Activated naive CD4-positive, alpha-beta T cell treated with anti-CD3 and anti-CD28 coated beads, Interleukin-2, amount 50 U/mL, for 72 hours (primary cell): ENCODE measurements around the gene MOCS3. TPM values are rescaled to one million over a fixed set of nuclear protein-coding genes. Genes with fewer than 3 reads are reported as not detected.

Experiments
- ATAC-seq, 2 donors: fragments of 150-1000 bp; cut with Tn5 transposase; 2 replicates each; pipeline ENCODE4 v1.10.0; 2021; ENCODE audit warnings: mild to moderate bottlenecking in 2 of 2, moderate library complexity in 2 of 2
- DNase-seq, 2 donors: peaks; one replicate each; pipeline ENCODE4 v3.0.0; 2021 to 2022; ENCODE audit warnings: low spot score in 2 of 2
- H3K27ac Mint-ChIP-seq, 2 donors: one replicate each; pipeline ENCODE4 v1.8.0; 2022; ENCODE audit warnings: mild to moderate bottlenecking in 2 of 2, mixed read lengths in 2 of 2
- H3K36me3 Mint-ChIP-seq, 2 donors: one replicate each; pipeline ENCODE4 v1.8.0; 2022; ENCODE audit warnings: mixed read lengths in 2 of 2
- H3K9me3 Mint-ChIP-seq, 2 donors: one replicate each; pipeline ENCODE4 v1.8.0; 2022; ENCODE audit warnings: mixed read lengths in 2 of 2
- total RNA-seq, 2 donors: library from RNA; stranded (reverse); gene quantifications; one replicate each; pipeline ENCODE4 v1.2.3, GENCODE V29; 2022

MOCS3 gene
- total RNA-seq, 2 donors from 2014 or later = 2.4 to 4.3 TPM

DNA sequence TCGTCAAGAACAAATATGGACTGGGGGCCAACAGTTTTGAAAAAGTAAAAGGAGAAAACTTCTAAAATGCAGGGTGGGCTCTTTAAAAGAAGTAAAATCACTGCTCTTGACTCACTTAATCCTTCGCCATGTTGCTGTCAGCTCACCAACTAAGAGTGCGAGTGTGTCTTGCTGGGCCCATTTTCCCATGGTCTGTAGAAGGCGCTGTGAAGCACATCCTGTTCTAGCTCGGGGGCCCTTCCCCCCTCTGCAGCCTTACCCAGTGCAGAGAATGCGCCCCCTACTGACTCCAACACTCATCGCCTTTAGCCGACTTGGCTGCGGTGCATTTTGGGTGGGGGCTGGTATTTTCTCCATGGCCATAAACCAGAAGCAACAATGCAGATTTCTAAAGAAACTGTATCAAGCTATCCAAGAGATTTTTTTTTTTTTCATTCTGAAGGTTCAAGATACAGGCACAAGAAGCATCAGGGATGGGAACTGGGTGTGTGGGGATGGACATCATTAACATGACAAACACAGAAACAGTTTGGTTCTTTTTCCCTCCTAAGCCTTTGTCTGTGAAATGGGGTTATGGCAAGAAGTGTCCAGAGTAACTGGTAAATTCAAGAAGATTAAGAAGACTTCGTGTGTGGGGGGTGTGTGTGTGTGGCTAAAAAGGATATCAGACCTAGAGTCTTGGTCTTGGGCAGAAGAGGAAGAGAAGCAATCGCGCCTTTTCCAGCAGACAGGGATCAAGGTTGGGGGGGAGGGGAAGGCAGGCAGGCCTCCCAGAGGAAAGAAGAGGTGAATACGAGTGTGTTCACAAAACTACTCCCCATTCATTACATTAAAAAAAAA is 29.1 kb upstream of the MOCS3 start:
- ATAC-seq = peak; percentile 75 to 77
- peak; percentile 85 to 93 for DNase-seq

DNA sequence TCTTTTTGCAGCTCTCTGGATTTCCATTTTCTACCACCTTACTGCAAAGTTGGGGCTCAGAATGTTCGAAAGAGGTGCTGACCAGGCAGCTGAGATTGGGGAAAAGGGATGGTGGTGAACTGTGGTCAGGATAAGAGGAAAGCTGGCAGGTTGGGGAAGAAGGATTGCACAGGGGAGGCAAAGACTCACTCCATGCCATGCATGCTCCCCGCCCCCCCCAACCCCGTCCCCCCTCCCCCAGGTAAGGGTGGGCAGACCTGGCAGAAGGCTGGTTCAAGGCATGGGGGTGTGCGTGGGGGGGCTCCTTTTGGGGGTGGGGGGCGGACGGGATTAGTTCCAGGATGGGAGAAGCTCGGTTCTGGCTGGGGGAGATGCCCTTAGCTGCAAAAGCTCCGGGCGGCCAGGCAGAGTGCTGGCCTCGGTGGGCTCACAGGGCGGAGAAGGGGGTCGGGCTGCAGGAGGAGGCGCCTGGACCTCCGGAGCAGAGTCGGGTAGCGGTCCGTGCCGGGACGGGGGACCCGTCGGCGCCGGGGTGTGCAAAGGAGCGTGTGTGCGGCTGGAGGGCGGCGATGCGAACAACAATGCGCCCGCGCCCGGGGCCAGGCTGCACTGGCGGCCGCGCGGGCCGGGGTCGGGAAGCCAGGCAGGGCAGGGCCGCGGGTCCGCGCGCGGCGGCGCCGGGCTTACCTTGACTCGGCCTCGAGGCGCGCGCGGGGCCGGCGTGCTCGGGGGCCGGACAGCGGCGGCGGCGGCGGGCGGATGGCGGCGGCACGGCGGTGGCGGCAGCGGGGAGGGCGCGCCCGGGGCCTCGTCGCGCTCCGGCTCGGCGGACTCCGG is 28.3 kb upstream of the MOCS3 start:
- peak; percentile 39 to 62 for DNase-seq
- peaks cover 24 to 53% of the 10 kb centered on the region in 2 donors for H3K36me3 Mint-ChIP-seq
- H3K27ac Mint-ChIP-seq = peak overlapping the region; percentile 95 to 96
- peak in 1 of 2 donors; percentile 5 for ATAC-seq
- no peaks in the 10 kb centered on the region for H3K9me3 Mint-ChIP-seq

More for the DNA sequence above, 29.1 kb upstream of the MOCS3 start:
- H3K9me3 Mint-ChIP-seq = no peaks in the 10 kb centered on the region
- H3K27ac Mint-ChIP-seq = peak overlapping the region; percentile 95 to 96
- peaks cover 24 to 59% of the 10 kb centered on the region in 2 donors for H3K36me3 Mint-ChIP-seq

DNA sequence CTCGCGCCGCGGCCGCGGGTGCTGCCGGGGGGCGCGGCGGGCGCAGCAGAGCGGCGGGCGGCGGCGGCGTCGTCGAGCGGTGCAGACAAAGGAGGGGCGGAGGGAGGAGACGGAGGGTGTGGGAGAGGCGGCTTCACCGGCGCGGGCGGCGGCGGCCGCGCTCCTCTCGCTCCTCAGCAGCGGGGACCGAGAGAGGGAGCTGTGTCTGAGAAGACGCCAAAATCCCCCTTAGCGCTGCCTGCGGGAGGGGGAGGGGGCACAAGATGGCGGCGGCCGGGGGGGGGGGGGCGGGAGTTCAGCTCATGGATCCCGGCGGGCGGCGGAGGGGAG is 27.7 kb upstream of the MOCS3 start:
- Mint-ChIP-seq H3K36me3 (peaks cover 24 to 47% of the 10 kb centered on the region in 2 donors), H3K9me3 (no peaks in the 10 kb centered on the region), H3K27ac (peak overlapping the region in 1 of 2 donors; percentile 95)
- ATAC-seq = peak; percentile 15 to 47
- DNase-seq = no peak

DNA sequence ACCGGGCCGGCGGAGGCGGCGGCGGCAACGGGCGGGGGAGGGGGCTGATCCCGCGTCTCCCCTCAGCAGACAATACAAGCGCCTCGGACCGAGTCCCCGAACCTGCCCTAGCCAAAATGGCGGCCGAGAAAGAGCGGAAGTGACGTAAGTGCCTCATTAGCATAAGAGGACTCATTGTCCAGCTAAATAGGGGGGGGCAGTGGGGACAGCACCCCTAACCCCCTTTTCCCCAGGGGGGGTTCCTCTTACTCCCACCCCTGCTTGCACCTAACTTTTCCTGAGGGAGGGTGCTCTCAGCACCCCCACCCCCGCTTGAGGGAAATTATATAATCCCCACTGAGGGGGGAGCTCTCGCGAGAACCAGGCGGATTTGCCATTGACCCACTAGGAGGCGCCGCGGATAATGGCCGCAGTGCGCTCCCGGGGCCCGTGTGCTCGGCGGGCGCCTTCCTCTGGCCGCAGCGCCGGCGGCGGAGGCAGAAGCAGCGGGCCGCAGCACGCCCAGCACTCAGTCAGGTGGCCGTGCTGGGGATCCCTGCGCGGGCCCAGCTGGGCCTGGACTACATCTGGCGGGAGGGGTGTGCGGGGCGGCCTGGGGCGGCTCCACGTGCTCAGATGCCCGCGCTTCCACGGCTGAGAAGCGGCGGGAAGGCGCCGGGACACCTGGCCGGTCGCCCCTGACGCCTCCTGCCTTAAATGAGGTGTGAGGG is 27.2 kb upstream of the MOCS3 start, which contains the start of gene ADNP:
Gene ADNP, minus strand, starts transcription at position 132 of the 710 bp plus-strand sequence. CDS start 27,441 bp downstream, outside the sequence.
- H3K27ac Mint-ChIP-seq = peak within 1 kb of the TSS; percentile 93 to 95
- DNase-seq (peak; percentile 83 to 88), ATAC-seq (peak; percentile 74 to 76)
- H3K36me3 Mint-ChIP-seq = peaks cover 24 to 46% of the 10 kb centered on the region in 2 donors
- no peaks in the 10 kb centered on the region for H3K9me3 Mint-ChIP-seq

DNA sequence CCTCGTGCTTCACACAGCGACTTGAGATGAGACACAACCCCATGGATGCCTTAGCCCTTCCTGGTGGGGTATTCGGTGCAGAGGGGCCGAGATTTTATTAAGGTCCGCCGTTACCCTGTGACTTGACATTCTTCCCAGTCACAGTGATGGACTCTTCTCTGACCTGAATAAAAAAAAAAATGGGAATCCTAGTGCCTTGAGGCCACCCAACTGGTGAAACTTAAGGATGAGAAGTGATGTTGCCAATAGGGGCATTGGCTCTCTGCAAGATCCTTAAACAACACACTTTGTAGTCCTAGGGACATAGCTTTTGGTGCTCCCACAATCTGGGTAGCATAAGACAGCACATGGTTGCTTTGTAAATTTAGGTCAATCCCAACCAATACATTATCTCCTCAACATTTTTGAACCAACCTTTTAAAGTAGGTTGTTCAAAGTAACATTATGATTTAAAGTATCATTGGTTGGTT is 26.6 kb upstream of the MOCS3 start:
- Mint-ChIP-seq H3K9me3 (no peaks in the 10 kb centered on the region), H3K36me3 (peaks cover 24 to 40% of the 10 kb centered on the region in 2 donors), H3K27ac (peak overlapping the region; percentile 74 to 95)
- no peak for ATAC-seq
- DNase-seq = no peak

DNA sequence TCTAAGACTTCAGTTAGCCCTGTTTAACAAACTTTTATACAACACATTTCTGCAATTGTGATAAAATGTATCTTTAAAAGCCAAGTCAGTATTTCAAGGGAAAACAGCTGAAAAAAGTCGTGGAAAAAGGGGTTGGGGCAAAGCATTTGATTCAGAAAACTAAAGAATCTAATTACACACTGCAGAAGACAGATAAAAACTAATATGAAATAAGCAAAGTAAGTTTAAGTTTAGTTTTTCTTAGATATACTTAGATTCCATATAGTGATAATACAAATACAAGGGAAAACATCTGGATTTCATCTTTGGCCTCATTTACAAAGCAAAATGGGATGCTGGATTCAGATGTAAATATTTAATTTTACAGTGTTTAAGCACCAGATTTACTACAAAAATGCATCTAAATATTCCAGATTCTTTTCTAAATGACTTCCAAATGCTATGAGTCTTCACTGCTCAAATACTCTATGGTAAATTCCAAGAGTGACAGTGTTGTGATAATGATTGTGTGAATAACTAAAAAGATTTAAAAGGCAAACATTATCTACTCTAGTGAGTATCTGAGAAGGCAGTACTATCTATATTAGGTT is 25.8 kb upstream of the MOCS3 start:
- Mint-ChIP-seq H3K27ac (peak overlapping the region in 1 of 2 donors; percentile 95), H3K9me3 (no peaks in the 10 kb centered on the region), H3K36me3 (peaks cover 24 to 33% of the 10 kb centered on the region in 2 donors)
- no peak for ATAC-seq
- DNase-seq = no peak

DNA sequence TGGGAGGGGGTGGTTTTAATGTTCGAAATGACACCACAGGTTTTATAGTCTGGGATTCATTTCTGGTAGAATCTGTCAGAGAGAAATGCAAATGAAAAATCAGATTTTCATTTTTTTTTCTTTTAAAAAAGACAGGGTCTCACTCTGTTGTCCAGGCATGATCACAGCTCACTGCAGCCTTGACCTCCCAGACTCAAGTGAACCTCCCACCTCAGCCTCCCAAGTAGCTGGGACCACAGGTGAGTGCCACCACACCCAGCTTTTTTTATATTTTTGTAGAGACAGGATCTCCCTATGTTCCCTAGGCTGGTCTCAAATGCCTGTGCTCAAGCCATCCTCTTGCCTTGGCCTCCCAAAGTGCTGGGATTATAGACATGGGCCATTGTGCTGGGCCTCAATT is 25.0 kb upstream of the MOCS3 start:
- peaks cover 20 to 25% of the 10 kb centered on the region in 2 donors for H3K36me3 Mint-ChIP-seq
- ATAC-seq = no peak
- no peak for DNase-seq
- H3K9me3 Mint-ChIP-seq = no peaks in the 10 kb centered on the region
- H3K27ac Mint-ChIP-seq = no peak overlapping the region

DNA sequence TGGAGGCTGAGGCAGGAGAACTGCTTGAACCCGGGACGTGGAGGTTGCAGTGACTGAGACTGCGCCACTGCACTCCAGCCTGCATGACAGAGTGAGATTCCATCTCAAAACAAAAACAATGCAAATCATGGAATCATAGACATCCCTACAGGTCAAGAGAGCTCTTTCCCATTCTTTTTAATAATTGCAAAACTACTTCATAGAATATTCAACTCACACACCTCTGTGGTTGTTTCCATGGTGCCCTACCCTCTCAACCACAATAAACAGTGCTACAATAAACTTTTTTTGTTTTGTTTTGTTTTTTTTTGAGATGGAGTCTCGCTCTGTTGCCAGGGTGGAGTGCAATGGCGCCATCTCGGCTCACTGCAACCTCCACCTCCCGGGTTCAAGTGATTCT is 15.5 kb upstream of the MOCS3 start:
- DNase-seq (no peak), ATAC-seq (peak in 1 of 2 donors; percentile 47)
- Mint-ChIP-seq H3K36me3 (peaks cover 0 to 6% of the 10 kb centered on the region in 2 donors), H3K9me3 (no peaks in the 10 kb centered on the region), H3K27ac (no peak overlapping the region)

DNA sequence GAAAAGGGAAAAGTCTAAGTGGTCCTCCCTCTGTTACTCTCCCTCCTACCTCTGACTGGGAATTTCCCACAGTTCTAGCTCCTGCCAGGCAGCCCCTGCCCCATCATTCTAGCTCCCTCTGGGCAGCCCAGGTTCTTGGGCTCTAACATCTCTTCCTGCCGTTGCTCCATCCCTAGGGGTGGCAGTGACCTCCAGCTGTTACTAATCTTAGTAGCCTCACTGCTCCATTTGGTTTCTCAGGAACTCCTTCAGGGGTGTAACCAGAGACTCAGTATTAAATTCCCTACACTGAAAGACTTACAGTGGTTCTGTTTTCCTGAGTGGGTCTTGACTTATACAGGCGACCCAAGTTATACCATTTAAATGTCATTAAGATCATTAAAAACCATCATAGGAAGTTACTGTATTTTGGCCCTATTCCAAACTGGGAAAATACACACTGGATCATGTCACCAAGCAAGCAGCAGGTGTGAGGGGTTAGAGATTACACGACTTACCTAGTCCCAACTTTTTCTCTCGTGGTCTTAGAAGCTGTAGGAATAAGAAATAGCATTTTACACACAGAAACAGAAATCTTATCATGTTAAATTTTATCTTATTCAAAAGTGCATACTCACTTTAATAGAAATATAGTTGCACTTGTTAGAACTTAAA is 10.4 kb upstream of the MOCS3 start:
- Mint-ChIP-seq H3K36me3 (peaks cover 0 to 6% of the 10 kb centered on the region in 2 donors), H3K27ac (peak overlapping the region in 1 of 2 donors; percentile 89), H3K9me3 (no peaks in the 10 kb centered on the region)
- ATAC-seq (no peak), DNase-seq (no peak)

DNA sequence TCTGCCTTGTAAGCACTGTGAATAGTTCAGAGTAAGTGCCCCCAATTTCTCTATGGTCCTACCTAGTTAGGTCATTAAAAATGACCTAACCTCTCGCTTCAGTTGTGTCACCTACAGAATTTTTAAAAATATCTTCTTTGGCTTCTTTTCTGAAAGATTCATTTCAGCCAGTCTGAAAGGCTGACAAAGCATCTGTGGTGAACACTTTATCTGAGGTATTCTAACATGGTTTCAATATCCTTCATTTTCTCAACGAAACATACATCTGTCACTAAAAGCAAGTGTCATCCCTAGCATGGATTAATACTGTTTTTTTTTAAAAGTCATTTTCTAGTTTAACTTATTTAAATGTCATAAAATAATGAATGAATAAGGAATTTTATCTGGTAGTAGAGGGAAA is 5.4 kb upstream of the MOCS3 start:
- Mint-ChIP-seq H3K36me3 (peaks cover 8 to 9% of the 10 kb centered on the region in 2 donors), H3K27ac (peak overlapping the region in 1 of 2 donors; percentile 81), H3K9me3 (no peaks in the 10 kb centered on the region)
- ATAC-seq = peak in 1 of 2 donors; percentile 30
- DNase-seq = no peak

DNA sequence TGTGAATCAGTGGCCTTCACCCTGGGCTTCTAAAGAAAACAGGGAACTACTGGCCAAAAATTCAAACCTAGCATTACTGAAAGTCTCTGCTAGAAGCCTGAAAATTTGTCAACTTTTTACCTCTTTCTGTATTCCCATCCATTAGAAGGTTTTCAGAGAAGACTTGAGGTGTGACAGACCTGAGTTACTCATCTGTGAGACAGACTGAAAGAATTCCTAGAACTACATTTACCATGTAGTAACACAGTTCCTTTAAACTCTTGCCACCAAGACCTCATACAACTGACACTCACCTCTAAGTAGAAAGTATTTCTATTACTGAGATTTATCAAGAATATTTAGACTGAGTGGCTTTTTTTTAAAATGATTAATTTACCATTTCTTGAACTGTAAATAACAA is 4.8 kb upstream of the MOCS3 start:
- no peak for ATAC-seq
- no peak for DNase-seq
- H3K9me3 Mint-ChIP-seq = no peaks in the 10 kb centered on the region
- H3K36me3 Mint-ChIP-seq = peaks cover 8 to 16% of the 10 kb centered on the region in 2 donors
- H3K27ac Mint-ChIP-seq = peak overlapping the region in 1 of 2 donors; percentile 7

DNA sequence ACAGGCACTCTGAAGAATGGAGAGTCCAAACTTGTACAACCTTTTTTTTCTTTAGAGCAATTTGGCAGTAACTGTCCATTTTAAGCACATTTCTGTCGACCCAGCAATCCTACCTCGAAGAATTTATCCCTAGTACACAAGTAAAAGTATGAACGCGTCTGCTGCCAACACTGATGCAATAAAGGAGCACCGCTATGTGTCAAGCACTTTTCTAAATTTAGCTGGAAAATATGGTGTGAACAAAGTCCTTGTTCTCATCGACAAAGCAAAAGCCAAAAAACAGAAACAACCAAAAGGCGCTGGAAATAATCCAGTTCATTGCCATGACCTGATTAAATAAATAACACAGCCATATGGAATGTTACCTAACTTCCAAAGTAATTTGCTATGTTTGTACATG is 1.3 kb upstream of the MOCS3 start:
- DNase-seq (no peak), ATAC-seq (no peak)
- no peaks in the 10 kb centered on the region for H3K9me3 Mint-ChIP-seq
- peaks cover 18 to 20% of the 10 kb centered on the region in 2 donors for H3K36me3 Mint-ChIP-seq
- H3K27ac Mint-ChIP-seq = peak overlapping the region; percentile 99

DNA sequence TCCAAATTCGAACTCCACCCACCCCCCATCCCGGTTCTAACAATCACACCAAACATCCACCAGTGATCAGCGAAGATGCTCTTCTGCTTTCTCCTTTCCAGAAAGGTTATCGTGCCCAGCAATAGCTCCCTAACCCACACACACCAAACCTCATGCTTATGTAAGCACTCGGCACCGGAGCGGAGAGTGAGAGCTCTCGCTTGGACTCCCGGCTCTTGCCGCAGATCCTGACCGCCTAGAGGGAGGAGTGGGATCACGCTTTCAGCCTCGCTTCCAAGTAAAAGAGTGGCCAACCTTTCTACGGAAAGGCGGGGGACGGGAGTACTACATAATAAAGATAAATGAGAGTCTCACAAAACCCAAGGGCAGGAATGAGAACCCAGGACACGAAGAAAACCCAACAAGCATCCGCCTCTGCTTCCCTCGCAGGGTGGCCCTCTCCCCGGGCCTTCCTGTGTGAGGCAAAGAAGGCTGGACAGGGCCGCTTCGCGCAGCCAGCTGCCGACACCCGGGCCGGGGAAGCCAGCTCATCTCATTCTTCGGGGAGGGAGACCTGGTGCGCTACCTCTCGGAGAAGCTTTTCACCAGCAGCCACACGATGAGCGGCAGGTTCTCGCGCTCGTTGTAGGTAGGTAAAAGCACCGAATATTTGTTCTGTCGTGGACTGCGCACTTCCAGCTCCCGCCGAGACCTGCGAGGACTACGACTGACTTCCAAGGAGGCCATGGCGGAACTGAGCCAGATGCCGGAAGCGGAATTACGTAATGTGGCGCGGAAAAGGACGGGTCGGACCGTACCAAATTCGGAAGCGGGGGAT is 612 bp upstream of the MOCS3 start, which contains the start of gene DPM1:
Gene DPM1, minus strand, starts transcription at position 735 of the 817 bp plus-strand sequence. Its CDS starts 9 bp downstream, at position 726.
- peak; percentile 85 to 89 for ATAC-seq
- peaks cover 18 to 22% of the 10 kb centered on the region in 2 donors for H3K36me3 Mint-ChIP-seq
- H3K9me3 Mint-ChIP-seq = no peaks in the 10 kb centered on the region
- H3K27ac Mint-ChIP-seq = peak within 1 kb of the TSS; percentile 99
- peak; percentile 85 to 87 for DNase-seq

DNA sequence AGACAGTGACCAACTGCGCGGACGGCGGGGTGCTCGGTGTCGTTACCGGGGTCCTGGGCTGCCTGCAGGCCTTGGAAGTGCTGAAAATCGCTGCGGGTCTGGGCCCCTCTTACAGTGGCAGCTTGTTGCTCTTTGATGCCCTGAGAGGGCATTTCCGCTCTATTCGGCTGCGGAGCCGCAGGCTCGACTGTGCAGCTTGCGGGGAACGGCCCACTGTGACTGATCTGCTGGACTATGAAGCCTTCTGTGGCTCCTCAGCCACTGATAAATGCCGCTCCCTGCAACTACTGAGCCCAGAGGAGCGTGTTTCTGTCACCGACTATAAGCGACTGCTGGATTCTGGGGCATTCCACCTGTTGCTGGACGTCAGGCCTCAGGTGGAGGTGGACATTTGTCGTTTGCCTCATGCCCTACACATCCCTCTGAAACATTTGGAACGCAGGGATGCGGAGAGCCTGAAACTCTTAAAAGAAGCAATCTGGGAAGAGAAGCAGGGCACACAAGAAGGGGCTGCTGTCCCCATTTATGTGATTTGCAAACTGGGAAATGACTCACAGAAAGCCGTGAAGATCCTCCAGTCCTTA is 1.0 kb downstream of the MOCS3 start:
- ATAC-seq (no peak), DNase-seq (no peak)
- peak overlapping the region; percentile 87 to 99 for H3K27ac Mint-ChIP-seq
- no peaks in the 10 kb centered on the region for H3K9me3 Mint-ChIP-seq
- peaks cover 18 to 22% of the 10 kb centered on the region in 2 donors for H3K36me3 Mint-ChIP-seq
